B cell (primary cell): ENCODE data around the gene CYB5B.

Experiments used
- CTCF ChIP-seq: fragments of 200-600 bp; IDR thresholded peaks from one replicate; pipeline ENCODE4 v1.8.0; 2022; ENCODE audit warnings: antibody characterized with exemption, mild to moderate bottlenecking
- EZH2 ChIP-seq: IDR thresholded peaks from 2 replicates; pipeline ENCODE4 v1.6.1; 2012; ENCODE audit warnings: borderline replicate concordance, low read depth, mild to moderate bottlenecking, moderate library complexity, low read length; ENCODE audit not compliant: insufficient read depth, poor library complexity, severe bottlenecking

DNA sequence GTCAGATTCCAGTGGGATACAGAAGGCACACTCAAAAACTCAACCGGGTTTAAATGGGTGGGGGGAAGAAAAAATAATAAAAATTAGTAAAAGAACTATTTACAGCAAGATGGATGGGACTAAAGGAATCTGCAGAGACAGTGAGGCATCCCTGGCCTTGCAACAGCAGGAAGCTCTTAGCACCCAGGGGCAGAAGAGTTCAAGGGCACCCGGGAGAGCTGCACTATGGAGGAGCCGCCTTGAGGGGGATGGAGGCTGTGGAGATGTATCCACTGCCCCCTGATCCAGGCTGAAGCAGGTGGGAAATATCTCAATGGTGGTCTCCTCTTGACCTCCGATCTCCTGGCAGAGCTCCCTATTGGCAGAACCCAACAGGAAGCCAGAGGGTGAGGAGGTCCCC, 72.0 kb downstream of the CYB5B start:
- TF ChIP-seq CTCF (no peak), EZH2 (no peak)
